Kidney (tissue), 14 donors: ENCODE measurements around the gene ERGIC1. TPM values are rescaled to one million over a fixed set of nuclear protein-coding genes. Genes with fewer than 3 reads are reported as not detected.

Experiments
- DNase-seq, 5 donors: peaks; one replicate each; pipeline ENCODE4 v3.0.0-alpha.2; 2013 to 2020
- FAIRE-seq: peaks from 2 replicates; lab custom pipeline; 2012; peaks lifted over from hg19 to GRCh38; lab: Jason Lieb, UNC
- H3K27ac ChIP-seq, 2 donors: one replicate each; pipeline ENCODE4 v1.7.0; 2013; ENCODE audit warnings: low read depth in 2 of 2, low read length in 2 of 2, inconsistent platforms in 1 of 2
- H3K27me3 ChIP-seq: one replicate; pipeline ENCODE4 v1.7.1; 2013; ENCODE audit warnings: low read length, inconsistent platforms; ENCODE audit not compliant: control insufficient read depth, insufficient read depth
- H3K36me3 ChIP-seq, 3 donors: one replicate each; pipeline versions ENCODE4 v1.7.0 to v1.7.1; 2013; ENCODE audit warnings: low read length in 3 of 3, control low read depth in 1 of 3, inconsistent platforms in 1 of 3; ENCODE audit not compliant: insufficient read depth in 3 of 3, control insufficient read depth in 2 of 3
- H3K4me1 ChIP-seq, 3 donors: one replicate each; pipeline versions ENCODE4 v1.7.0 to v1.7.1; 2013; ENCODE audit warnings: low read length in 3 of 3, inconsistent platforms in 1 of 3, low read depth in 1 of 3; ENCODE audit not compliant: control insufficient read depth in 2 of 3, insufficient read depth in 2 of 3
- H3K4me3 ChIP-seq, 3 donors: one replicate each; pipeline versions ENCODE4 v1.7.0 to v1.8.1; 2013; ENCODE audit warnings: low read length in 3 of 3, control low read depth in 1 of 3, inconsistent platforms in 1 of 3
- H3K9ac ChIP-seq, 3 donors: one replicate each; pipeline versions ENCODE4 v1.7.0 to v1.7.1; 2013; ENCODE audit warnings: low read length in 3 of 3, control low read depth in 1 of 3, inconsistent platforms in 1 of 3
- H3K9me3 ChIP-seq, 3 donors: one replicate each; pipeline versions ENCODE4 v1.7.0 to v1.7.1; 2013; ENCODE audit warnings: low read length in 3 of 3, control low read depth in 1 of 3, inconsistent platforms in 1 of 3; ENCODE audit not compliant: control insufficient read depth in 2 of 3, insufficient read depth in 1 of 3
- intact Hi-C: fragments of 100-400 bp; cut with DNase I; formaldehyde crosslinking; loops from one replicate; pipeline ENCODE4 v1.11.1; 2022
- polyA plus RNA-seq: library from polyadenylated mRNA; stranded (reverse); fragments of 350-450 nt; fragmentation: Illumina TruSeq; extraction: RNeasy Lipid Tissue Mini Kit (QIAGEN cat#74804); gene quantifications from one replicate; pipeline ENCODE4 v1.2.3, GENCODE V29; 2014; ENCODE audit warnings: low read depth, low replicate concordance; ENCODE audit not compliant: insufficient read depth
- total RNA-seq: library from RNA; stranded (reverse); fragmentation: NEBNext Ultra II Directional; extraction: Animal tissue kit (Norgen Biotek cat#: 25700); gene quantifications from one replicate; pipeline ENCODE4 v1.2.1, GENCODE V29; 2021
- TF ChIP-seq, protein P1 (sequence below): IDR thresholded peaks from 3 replicates; pipeline ENCODE4 v1.5.1; 2012; ENCODE audit warnings: mild to moderate bottlenecking, moderate library complexity, borderline replicate concordance; ENCODE audit not compliant: insufficient read depth; ENCODE audit errors: extremely low read depth
- donor health status: control.
- donor health status: control.
- donor health status: control.
- donor health status: control.
- donor health status: control.
- donor health status: DM: yes; HTN: yes; CAD: no.
- donor health status: Normal renal cell carcinoma (clear cell type).

The ERGIC1 gene
- total and polyA plus RNA-seq, 2 donors from 2014 or later: 88.0 to 183 TPM

- TF ChIP-seq, protein P1, sequence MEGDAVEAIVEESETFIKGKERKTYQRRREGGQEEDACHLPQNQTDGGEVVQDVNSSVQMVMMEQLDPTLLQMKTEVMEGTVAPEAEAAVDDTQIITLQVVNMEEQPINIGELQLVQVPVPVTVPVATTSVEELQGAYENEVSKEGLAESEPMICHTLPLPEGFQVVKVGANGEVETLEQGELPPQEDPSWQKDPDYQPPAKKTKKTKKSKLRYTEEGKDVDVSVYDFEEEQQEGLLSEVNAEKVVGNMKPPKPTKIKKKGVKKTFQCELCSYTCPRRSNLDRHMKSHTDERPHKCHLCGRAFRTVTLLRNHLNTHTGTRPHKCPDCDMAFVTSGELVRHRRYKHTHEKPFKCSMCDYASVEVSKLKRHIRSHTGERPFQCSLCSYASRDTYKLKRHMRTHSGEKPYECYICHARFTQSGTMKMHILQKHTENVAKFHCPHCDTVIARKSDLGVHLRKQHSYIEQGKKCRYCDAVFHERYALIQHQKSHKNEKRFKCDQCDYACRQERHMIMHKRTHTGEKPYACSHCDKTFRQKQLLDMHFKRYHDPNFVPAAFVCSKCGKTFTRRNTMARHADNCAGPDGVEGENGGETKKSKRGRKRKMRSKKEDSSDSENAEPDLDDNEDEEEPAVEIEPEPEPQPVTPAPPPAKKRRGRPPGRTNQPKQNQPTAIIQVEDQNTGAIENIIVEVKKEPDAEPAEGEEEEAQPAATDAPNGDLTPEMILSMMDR: no peak
- intact Hi-C loops: no loop called here
- H3K9me3 ChIP-seq: no peaks in the 10 kb centered on the region
- no peaks in the 10 kb centered on the region for H3K36me3 ChIP-seq
- H3K4me3 ChIP-seq: no peak overlapping the region
- FAIRE-seq (no peak), DNase-seq (no peak)
- H3K4me1 ChIP-seq: peaks cover 2 to 26% (median 8%) of the 10 kb centered on the region in 3 donors
- H3K27ac ChIP-seq: no peak overlapping the region
- no peak overlapping the region for H3K9ac ChIP-seq
- no peaks in the 10 kb centered on the region for H3K27me3 ChIP-seq
Observed at GRCh38 chr5:172791726-172792445, 42.2 kb upstream of the ERGIC1 start.

DNA sequence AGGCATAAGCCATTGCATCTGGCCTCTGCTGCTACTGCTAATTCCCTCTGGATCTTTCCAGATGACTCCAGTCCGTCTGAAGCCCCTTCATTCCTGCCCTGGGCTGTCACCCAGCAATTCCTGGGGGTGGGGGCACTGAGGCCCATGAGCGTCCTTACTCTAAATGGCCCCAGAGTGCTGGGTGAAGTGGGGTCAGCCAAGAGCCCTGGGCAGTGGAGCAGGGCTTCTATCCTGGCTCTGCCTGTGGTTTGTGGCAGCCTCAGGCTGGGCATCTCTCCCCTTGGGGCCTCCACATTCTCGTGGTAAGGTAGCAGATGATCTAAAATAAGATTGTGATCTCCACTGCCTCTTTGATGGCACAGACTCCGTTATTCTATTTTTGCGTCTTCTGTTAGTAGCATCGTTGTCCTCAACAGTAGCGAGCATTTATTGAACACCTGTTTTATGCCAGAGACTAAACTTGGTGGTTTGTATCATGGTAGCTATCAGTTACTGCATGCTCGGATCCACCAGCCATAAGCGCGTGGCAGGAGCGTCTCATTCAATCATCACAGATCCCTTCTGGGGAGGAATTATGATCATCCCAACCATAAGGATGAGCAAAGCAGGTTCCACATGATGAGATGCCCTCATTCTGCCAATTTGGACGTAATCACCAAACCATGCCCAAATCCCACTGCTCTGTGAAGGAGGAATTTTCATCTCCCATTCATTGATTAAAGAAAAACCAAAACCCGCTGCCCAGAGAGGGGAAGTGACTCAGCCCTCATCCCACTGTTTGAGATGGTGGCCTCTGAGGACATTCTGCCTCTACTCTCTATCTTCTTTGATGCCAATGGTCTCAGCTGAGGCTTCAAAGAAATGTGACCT is 41.1 kb upstream of the ERGIC1 start:
- H3K36me3 ChIP-seq: no peaks in the 10 kb centered on the region
- peaks cover 2 to 26% (median 8%) of the 10 kb centered on the region in 3 donors for H3K4me1 ChIP-seq
- FAIRE-seq (no peak), DNase-seq (no peak)
- no peaks in the 10 kb centered on the region for H3K27me3 ChIP-seq
- H3K27ac ChIP-seq: no peak overlapping the region
- no peaks in the 10 kb centered on the region for H3K9me3 ChIP-seq
- no peak overlapping the region for H3K9ac ChIP-seq
- TF ChIP-seq, protein P1: no peak
- H3K4me3 ChIP-seq: no peak overlapping the region
- intact Hi-C loops: no loop called here

- H3K36me3 ChIP-seq: no peaks in the 10 kb centered on the region
- no peak for FAIRE-seq
- no peaks in the 10 kb centered on the region for H3K9me3 ChIP-seq
- no peaks in the 10 kb centered on the region for H3K27me3 ChIP-seq
- H3K4me3 ChIP-seq: no peak overlapping the region
- DNase-seq: no peak
- H3K27ac ChIP-seq: peak overlapping the region in 1 of 2 donors; percentile 66
- intact Hi-C loops: no loop called here
- TF ChIP-seq, protein P1: no peak
- H3K9ac ChIP-seq: no peak overlapping the region
- peaks cover 2 to 25% (median 8%) of the 10 kb centered on the region in 3 donors for H3K4me1 ChIP-seq
Observed at GRCh38 chr5:172793577-172794488, 40.2 kb upstream of the ERGIC1 start.
